Loucy (cell line): ENCODE data around the gene ZNF365.

Experiments used
- H2AFZ ChIP-seq: fragments of 200-600 bp; sonication (generic); 2 replicates; pipeline ENCODE4 v1.6.0; 2016; ENCODE audit warnings: antibody characterized with exemption, mild to moderate bottlenecking, low read length, moderate library complexity
- H3F3A ChIP-seq: fragments of 200-600 bp; 2 replicates; pipeline ENCODE4 v1.6.0; 2016; ENCODE audit warnings: antibody characterized with exemption, low read depth, mild to moderate bottlenecking
- H3K27me3 ChIP-seq: fragments of 200-600 bp; sonication (generic); 2 replicates; pipeline ENCODE4 v1.6.1; 2014; ENCODE audit warnings: low read length, mild to moderate bottlenecking; ENCODE audit not compliant: insufficient read depth, poor library complexity, severe bottlenecking
- H3K36me3 ChIP-seq: fragments of 200-600 bp; sonication (generic); 2 replicates; pipeline ENCODE4 v1.6.1; 2016; ENCODE audit warnings: low read length; ENCODE audit not compliant: insufficient read depth
- H3K4me1 ChIP-seq: fragments of 200-600 bp; sonication (generic); 2 replicates; pipeline ENCODE4 v1.5.1; 2014; ENCODE audit warnings: low read length, mild to moderate bottlenecking; ENCODE audit not compliant: insufficient read depth, poor library complexity, severe bottlenecking
- H3K4me2 ChIP-seq: fragments of 200-600 bp; sonication (generic); 2 replicates; pipeline ENCODE4 v1.6.0; 2014; ENCODE audit warnings: antibody characterized with exemption, low read length, low read depth, mild to moderate bottlenecking; ENCODE audit not compliant: poor library complexity, severe bottlenecking
- H3K4me3 ChIP-seq: fragments of 200-600 bp; sonication (generic); 2 replicates; pipeline ENCODE4 v1.5.1; 2014; ENCODE audit warnings: low read length, mild to moderate bottlenecking, mixed read lengths; ENCODE audit not compliant: poor library complexity, severe bottlenecking
- H3K79me2 ChIP-seq: fragments of 200-600 bp; sonication (generic); 2 replicates; pipeline ENCODE4 v1.6.1; 2014; ENCODE audit warnings: low read length; ENCODE audit not compliant: insufficient read depth
- H3K9ac ChIP-seq: fragments of 200-600 bp; sonication (generic); 2 replicates; pipeline ENCODE4 v1.6.0; 2014; ENCODE audit warnings: mild to moderate bottlenecking, low read depth, low read length, moderate library complexity; ENCODE audit not compliant: poor library complexity, severe bottlenecking
- H3K9me2 ChIP-seq: fragments of 200-600 bp; sonication (generic); replicated peaks from 2 replicates; pipeline ENCODE4 v1.6.1; 2016; ENCODE audit warnings: low read depth, low read length, mixed read lengths
- H3K9me3 ChIP-seq: fragments of 200-600 bp; sonication (generic); 2 replicates; pipeline ENCODE4 v1.6.1; 2014; ENCODE audit warnings: mild to moderate bottlenecking, antibody characterized with exemption, low read length, low read depth; ENCODE audit not compliant: insufficient read depth
- H4K20me1 ChIP-seq: fragments of 200-600 bp; sonication (generic); 2 replicates; pipeline ENCODE4 v1.6.0; 2014; ENCODE audit warnings: antibody characterized with exemption, low read length, mild to moderate bottlenecking; ENCODE audit not compliant: insufficient read depth, poor library complexity, severe bottlenecking
- CTCF ChIP-seq: fragments of 200-600 bp; sonication (generic); conservative IDR thresholded peaks from 2 replicates; pipeline ENCODE4 v1.5.1; 2014; ENCODE audit warnings: mild to moderate bottlenecking, antibody characterized with exemption, low read length
- EZH2phosphoT487 ChIP-seq: fragments of 200-600 bp; IDR thresholded peaks from 2 replicates; pipeline ENCODE4 v1.6.1; 2018; ENCODE audit warnings: antibody characterized with exemption, mild to moderate bottlenecking, moderate library complexity, borderline replicate concordance

The ZNF365 gene

GRCh38 chr10:62437696-62438095, 63.5 kb downstream of the ZNF365 start:
- TF ChIP-seq CTCF (peak; percentile 96), EZH2phosphoT487 (no peak)

GRCh38 chr10:62442006-62442405, 67.8 kb downstream of the ZNF365 start:
- H3K27me3 ChIP-seq = no peaks in the 10 kb centered on the region
- H3K9ac ChIP-seq = no peak overlapping the region
- no peaks in the 10 kb centered on the region for H3K9me2 ChIP-seq
- no peaks in the 10 kb centered on the region for H3K36me3 ChIP-seq
- H3K9me3 ChIP-seq = no peaks in the 10 kb centered on the region
- peaks cover 9% of the 10 kb centered on the region for H3K4me1 ChIP-seq
- no peak overlapping the region for H2AFZ ChIP-seq
- TF ChIP-seq CTCF = no peak
- TF ChIP-seq EZH2phosphoT487 = no peak
- H4K20me1 ChIP-seq = no peaks in the 10 kb centered on the region
- H3F3A ChIP-seq = no peaks in the 10 kb centered on the region
- H3K4me3 ChIP-seq = no peak overlapping the region
- H3K79me2 ChIP-seq = no peaks in the 10 kb centered on the region
- no peak overlapping the region for H3K4me2 ChIP-seq

More at GRCh38 chr10:62437696-62438095, 63.5 kb downstream of the ZNF365 start:
- Histone ChIP-seq H3K4me1 (no peaks in the 10 kb centered on the region), H3K4me2 (no peak overlapping the region), H3K9ac (no peak overlapping the region), H4K20me1 (no peaks in the 10 kb centered on the region), H3K79me2 (no peaks in the 10 kb centered on the region), H3K9me2 (no peaks in the 10 kb centered on the region), H3K9me3 (no peaks in the 10 kb centered on the region), H3F3A (no peaks in the 10 kb centered on the region), H3K4me3 (no peak overlapping the region), H3K27me3 (no peaks in the 10 kb centered on the region), H3K36me3 (no peaks in the 10 kb centered on the region), H2AFZ (no peak overlapping the region)

- H3K9me2 ChIP-seq = no peaks in the 10 kb centered on the region
- peaks cover 9% of the 10 kb centered on the region for H3K4me1 ChIP-seq
- H3K4me2 ChIP-seq = no peak overlapping the region
- no peaks in the 10 kb centered on the region for H3K79me2 ChIP-seq
- H4K20me1 ChIP-seq = no peaks in the 10 kb centered on the region
- no peak for TF ChIP-seq EZH2phosphoT487
- TF ChIP-seq CTCF = no peak
- H3K36me3 ChIP-seq = no peaks in the 10 kb centered on the region
- H2AFZ ChIP-seq = no peak overlapping the region
- H3K9me3 ChIP-seq = no peaks in the 10 kb centered on the region
- no peaks in the 10 kb centered on the region for H3K27me3 ChIP-seq
- H3K9ac ChIP-seq = no peak overlapping the region
- no peaks in the 10 kb centered on the region for H3F3A ChIP-seq
- no peak overlapping the region for H3K4me3 ChIP-seq
These were observed 68.9 kb downstream of the ZNF365 start for GRCh38 chr10:62442894-62443669.
